Measurements from ENCODE around the gene SATB2.

SATB2 gene

DNA sequence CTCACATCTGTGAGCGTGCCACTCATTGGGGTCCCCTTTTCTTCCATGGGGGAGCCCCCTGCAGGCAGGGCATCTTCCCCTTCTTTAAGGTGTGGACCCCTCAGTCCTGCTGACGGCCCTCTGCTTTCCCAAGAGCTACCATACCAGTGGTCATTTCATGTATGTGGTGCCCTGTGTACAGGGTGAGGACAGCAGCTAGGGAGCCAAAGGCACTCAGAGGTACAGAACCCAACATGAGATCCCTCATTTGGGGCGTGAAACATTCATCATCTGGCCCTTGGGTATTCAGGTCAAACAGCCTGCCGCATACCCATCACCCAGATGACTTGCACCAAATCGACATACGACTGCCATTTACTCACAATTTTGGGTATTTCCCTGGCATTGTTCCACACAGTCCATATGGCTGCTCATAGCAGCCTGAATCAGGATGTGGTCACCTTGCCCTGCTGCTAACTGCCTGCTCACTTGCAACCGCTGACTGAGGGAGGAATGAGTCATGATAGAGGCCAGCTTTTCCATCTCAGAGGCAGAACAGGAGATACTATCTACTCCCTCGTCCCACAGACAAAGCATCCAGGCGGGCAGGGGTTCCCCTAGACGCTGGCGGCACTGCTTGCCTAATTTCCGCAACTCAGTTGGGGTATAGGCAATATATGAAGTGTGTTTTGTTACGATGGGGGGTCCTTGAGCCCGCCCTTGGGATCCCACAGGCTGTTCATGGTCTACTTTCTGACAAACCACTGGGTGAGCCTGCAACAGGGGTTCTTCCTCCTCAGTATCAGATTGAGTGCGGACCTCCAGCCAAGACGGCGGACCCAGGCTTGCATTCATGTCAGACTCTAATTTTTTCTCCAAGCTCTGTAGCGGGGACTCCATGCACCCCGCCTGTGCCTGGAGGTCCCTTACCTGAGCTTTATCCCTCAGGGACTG is 228.6 kb downstream of the SATB2 start:
- DNase-seq = no peak

DNA sequence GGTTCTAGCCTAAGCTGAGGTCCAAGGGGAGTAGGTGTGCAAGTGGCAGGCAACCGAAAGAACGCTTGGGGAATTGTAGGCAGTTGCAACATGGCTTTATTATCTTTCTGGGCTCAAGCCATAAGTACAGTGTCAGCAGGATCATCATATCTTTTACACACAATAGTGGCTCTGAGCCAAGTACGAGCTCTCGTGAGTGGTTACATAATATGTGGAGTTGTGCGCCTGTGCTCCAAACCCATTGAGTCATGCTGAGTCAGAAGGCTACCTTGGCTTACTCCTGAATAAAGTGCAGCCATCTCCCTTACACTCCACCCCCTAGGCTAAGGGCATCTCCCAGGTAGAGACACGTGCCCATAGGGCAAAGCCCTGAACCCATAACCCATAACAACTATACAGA is 233.9 kb downstream of the SATB2 start:
- DNase-seq = no peak

DNA sequence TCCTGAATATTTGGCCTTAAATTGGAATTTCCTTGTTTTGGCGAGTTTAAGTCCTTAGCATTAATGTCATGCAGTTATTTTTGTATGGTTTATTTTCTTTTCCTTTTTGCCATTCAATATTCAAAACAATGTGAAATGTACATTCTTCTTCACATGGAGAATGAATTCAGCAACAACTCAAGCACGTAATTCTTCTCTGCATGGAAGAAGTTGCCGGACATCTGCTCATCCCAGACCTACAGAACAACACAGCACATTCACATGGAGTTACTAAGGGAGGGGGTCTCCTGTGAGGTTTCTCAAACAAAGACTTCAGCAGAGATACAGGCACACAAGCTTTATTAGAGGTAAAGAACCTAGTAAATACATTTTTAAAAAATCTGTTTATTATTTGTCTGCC is 236.8 kb downstream of the SATB2 start:
- DNase-seq = no peak

DNA sequence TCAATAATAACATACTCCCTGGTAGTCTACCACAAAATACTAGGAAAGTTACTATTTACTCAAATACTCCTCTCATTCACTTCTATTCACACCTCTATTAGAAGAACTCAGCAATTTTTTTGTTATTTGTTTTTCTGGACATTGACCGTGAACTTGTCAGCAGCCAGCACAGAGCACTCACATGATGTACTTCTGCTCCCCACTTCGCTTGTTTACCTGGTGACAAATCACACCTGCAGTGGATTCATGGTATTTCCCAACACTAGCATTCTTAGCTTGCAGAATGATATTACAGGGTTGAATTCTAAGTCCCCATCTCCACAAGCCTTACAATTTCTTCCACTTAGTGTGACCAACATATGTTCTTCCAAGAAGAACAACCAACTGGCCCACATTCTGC is 238.2 kb downstream of the SATB2 start:
- no peak for DNase-seq
